NCI-H1092 treated with DMSO at 0.1 percent for 48 hours (cell line): Measurements from ENCODE around the gene NBDY.
"Not testable (repeated sequence)": the region's sequence is repeated elsewhere in the genome, so short reads cannot be mapped to it uniquely, and the experiment has no call there.

Source experiments
- DNase-seq: peaks from one replicate; lab custom pipeline; 2025; lab: John Stamatoyannopoulos, UW

Gene NBDY

GRCh38 chrX:56764153-56764974 lies 35.3 kb downstream of the NBDY start:
- no peak for DNase-seq

- no peak for DNase-seq
These were observed 36.1 kb downstream of the NBDY start for GRCh38 chrX:56764975-56765791.

GRCh38 chrX:56765811-56766553 lies 36.9 kb downstream of the NBDY start:
- DNase-seq = no peak

GRCh38 chrX:56766554-56767347 lies 37.7 kb downstream of the NBDY start:
- no peak for DNase-seq

DNA sequence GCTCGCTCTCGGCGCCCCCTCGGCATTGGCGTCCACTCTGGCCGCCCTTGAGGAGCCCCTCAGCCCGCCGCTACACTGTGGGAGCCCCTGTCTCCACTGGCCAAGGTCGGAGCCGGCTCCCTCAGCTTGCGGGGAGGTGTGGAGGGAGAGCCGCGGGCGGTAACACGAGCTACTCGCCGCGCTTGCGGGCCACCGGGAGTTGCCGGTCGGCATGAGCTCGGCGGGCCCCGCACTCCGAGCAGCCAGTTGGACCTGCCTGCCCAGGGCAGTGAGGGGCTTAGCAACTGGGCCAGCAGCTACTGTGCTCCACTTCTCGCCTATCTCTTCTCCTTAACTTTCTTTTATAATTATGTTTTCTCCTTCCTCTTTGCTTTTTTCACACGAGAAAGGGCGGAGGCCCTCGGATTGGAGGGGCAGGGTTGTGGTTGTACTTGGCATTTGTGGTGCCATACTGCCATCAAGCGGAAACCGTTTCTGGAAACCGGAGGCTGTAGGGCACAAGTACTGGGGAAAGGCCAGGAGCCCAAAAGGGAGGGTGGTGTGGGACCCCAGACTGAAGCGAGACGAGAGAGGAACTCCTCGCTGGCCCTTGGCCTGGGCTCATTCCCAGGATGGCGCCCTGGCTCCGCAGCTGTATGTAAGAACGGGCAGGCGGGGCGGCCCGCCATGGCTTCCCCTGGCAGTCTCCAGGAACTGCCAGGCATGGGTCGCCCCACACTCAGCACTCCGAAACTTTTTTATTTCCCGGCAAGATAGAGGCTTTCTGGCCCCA lies 38.5 kb downstream of the NBDY start:
- DNase-seq = not testable (repeated sequence)

- DNase-seq = not testable (repeated sequence)
These were observed 39.1 kb downstream of the NBDY start for GRCh38 chrX:56768120-56768660.

GRCh38 chrX:56772675-56773521 lies 43.9 kb downstream of the NBDY start:
- not testable (repeated sequence) for DNase-seq

GRCh38 chrX:56773522-56774060 lies 44.5 kb downstream of the NBDY start:
- not testable (repeated sequence) for DNase-seq

DNA sequence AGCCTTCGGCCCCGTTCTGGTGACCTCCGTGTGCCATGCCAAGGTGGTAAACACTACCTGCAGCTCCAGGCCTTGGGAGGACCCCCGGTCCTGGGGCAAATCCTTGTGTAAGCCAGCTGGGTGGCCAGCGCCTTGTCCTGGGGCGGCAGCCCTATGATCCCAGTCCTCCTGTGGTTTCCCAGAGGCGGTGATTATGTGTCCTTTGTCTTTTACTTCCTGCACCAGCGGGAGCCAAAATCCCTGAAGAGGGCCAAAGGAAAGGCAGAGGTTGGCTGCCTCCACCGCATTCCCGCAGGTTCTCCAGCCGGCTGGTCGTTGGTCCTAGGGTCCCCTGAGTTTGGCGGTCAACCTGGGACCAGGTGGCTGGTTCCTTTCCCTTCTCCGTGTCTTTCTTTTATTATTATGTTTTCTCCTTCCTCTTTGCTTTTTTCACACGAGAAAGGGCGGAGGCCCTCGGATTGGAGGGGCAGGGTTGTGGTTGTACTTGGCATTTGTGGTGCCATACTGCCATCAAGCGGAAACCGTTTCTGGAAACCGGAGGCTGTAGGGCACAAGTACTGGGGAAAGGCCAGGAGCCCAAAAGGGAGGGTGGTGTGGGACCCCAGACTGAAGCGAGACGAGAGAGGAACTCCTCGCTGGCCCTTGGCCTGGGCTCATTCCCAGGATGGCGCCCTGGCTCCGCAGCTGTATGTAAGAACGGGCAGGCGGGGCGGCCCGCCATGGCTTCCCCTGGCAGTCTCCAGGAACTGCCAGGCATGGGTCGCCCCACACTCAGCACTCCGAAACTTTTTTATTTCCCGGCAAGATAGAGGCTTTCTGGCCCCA lies 49.3 kb downstream of the NBDY start:
- not testable (repeated sequence) for DNase-seq

DNA sequence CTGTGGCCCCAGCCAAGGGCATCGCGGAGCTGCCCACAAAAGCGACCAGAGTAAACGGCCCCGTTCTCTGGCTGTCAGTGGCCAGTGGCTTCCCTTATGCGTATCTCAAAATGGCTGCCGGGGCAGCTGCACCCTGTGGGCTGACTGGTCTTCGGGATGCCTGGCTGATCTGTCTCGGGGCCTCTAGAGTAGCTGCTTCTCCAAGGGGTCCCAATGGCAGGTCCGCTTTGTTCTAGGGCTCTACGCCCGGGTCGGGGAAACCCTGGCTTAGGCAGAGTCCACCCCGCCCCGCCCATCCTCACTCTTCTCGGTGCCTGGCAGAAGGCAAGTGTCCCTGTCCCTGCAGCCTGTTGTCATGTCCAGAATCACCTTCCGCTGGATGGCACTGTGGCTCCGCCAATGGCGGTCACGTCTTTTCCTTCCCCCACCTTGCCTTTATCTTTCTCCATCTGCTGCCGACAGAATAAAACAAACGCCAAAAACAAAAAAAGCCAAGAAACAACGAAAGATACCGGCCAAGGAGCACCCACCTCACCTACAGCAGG lies 50.0 kb downstream of the NBDY start:
- DNase-seq = not testable (repeated sequence)

DNA sequence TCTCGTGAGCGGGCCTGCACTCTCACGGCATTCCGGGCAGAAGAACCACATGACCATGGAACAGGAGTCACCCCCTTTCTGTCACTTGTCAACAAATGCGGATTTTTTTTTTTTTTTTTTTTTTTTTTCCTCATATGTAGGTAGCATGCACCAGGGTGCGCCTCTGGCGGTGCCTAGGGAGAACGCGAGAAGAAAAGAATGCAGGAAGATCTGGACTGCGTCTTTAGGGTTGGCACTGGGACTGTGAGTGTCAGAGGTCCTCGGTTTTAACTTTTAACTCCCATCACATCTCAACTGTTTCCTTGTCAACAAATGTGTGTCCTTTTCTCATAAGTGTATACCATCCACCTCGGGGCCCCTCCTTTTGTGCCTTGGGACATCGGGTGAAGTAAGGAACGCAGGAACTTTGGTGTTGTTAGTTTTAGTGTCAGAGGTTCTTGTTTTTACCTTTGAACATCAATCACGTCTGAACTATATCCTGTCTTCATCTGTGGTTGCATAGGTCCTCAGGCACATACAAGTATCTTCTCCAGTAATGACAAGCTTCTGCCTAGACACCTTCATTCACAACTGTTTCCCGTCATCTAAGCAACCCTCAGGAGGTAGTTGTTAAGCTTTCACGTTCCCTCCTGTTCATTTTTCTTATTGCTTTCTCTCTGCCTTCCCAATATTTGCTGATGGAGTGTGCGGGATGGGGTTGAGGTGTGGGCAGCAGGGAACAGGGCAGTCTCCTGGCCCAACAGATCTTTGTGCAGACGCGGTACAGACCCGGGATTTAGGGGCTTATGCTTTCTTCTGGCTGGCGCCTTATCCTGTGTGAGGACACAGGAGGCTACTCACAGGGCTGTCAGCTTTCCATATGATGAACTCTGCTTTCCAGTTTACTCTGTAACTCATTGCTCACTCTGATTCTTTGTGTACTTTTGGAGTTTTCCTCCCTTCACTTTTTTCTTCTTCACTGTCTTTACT lies 51.9 kb downstream of the NBDY start:
- DNase-seq = not testable (repeated sequence)

- DNase-seq = no peak
These were observed 53.3 kb downstream of the NBDY start for GRCh38 chrX:56782352-56782751.

DNA sequence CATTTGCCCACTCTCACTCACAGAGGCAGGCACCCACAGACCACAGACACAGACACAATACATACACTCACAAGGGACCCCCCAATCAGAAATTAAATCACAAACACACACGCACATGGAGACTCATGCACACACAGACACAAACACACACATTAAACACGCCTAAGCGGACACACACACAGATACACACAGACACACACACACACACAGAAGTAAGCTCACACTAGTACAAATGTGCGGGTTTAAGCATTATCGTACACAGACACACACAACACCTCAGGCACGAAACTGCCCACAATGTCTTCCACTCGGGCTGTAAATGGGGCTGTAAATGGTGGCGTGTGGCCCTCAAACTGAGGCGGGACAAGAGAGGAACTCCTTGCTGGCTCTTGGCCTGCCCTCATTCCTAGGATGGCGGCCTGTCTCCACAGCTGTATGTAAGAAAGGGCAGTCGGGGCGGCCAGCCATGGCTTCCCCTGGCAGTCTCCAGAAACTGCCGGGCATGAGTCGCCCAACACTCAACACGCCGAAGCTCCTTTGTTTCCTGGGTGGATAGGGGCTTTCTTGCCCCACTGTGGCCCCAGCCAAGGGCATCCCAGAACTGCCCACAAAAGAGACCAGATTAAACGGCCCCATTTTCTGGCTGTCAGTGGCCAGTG lies 53.9 kb downstream of the NBDY start:
- no peak for DNase-seq

DNA sequence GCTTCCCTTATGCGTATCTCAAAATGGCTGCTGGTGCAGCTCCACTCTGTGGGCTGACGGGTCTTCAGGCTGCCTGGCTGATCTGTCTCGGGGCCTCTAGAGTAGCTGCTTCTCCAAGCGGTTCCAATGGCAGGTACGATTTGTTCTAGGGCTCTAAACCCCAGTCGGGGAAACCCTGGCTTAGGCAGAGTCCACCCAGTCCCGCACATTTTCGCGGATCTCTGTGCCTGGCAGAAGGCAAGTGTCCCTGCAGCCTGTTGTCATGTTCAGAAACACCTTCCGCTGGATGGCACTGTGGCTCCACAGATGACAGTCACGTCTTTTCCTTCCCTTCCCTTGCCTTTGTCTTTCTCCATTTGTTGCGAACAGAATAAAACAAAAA lies 54.4 kb downstream of the NBDY start:
- no peak for DNase-seq

- no peak for DNase-seq
These were observed 55.1 kb downstream of the NBDY start for GRCh38 chrX:56783996-56784620.

- no peak for DNase-seq
These were observed 55.6 kb downstream of the NBDY start for GRCh38 chrX:56784666-56785065.
